Astrocyte of the spinal cord (primary cell): ENCODE results near the gene PLEKHF1.

ENCODE experiments used
- DNase-seq: peaks from one replicate; pipeline ENCODE4 v3.0.0; 2011; ENCODE audit warnings: low read depth, low spot score
- H3K4me3 ChIP-seq: 2 replicates; pipeline ENCODE4 v1.5.1; 2011; ENCODE audit warnings: low read depth, mild to moderate bottlenecking, low read length, moderate library complexity
- CTCF ChIP-seq: IDR thresholded peaks from 2 replicates; pipeline ENCODE4 v1.5.1; 2012; ENCODE audit warnings: low read depth, mild to moderate bottlenecking, low read length, inconsistent platforms
- in situ Hi-C: cut with HindIII; loops from 2 replicates; pipeline ENCODE4 v1.10.0; 2017; ENCODE audit warnings: low sequenced_read_pairs

The PLEKHF1 gene

GRCh38 chr19:29683009-29683408 is 17.7 kb downstream of the PLEKHF1 start:
- in situ Hi-C loops = no loop called here
- TF ChIP-seq CTCF = no peak
- no peak overlapping the region for H3K4me3 ChIP-seq
- peak; percentile 30 for DNase-seq

- DNase-seq = no peak
- no peak overlapping the region for H3K4me3 ChIP-seq
- in situ Hi-C loops = no loop called here
- no peak for TF ChIP-seq CTCF
Measured at GRCh38 chr19:29685326-29685725, 20.1 kb downstream of the PLEKHF1 start.

- TF ChIP-seq CTCF = no peak
- in situ Hi-C loops = no loop called here
- no peak overlapping the region for H3K4me3 ChIP-seq
- no peak for DNase-seq
Measured at GRCh38 chr19:29686285-29686805, 21.1 kb downstream of the PLEKHF1 start.

GRCh38 chr19:29687244-29687896 is 22.1 kb downstream of the PLEKHF1 start:
- TF ChIP-seq CTCF = no peak
- peak overlapping the region; percentile 12 for H3K4me3 ChIP-seq
- in situ Hi-C loops = no loop called here
- peak; percentile 95 for DNase-seq

- DNase-seq = peak; percentile 33
- in situ Hi-C loops = no loop called here
- H3K4me3 ChIP-seq = no peak overlapping the region
- no peak for TF ChIP-seq CTCF
Measured at GRCh38 chr19:29687897-29688728, 22.9 kb downstream of the PLEKHF1 start.

- H3K4me3 ChIP-seq = no peak overlapping the region
- in situ Hi-C loops = no loop called here
- TF ChIP-seq CTCF = peak; percentile 25
- peak; percentile 36 for DNase-seq
Measured at GRCh38 chr19:29690842-29691241, 25.6 kb downstream of the PLEKHF1 start.
